ENCODE results near the gene MYO1E.
A peak's percentile ranks its signal among the peaks of the same experiment; 100 is the strongest.
"Not testable (repeated sequence)": the region's sequence is repeated elsewhere in the genome, so short reads cannot be mapped to it uniquely, and the experiment has no call there.

MYO1E gene

DNA sequence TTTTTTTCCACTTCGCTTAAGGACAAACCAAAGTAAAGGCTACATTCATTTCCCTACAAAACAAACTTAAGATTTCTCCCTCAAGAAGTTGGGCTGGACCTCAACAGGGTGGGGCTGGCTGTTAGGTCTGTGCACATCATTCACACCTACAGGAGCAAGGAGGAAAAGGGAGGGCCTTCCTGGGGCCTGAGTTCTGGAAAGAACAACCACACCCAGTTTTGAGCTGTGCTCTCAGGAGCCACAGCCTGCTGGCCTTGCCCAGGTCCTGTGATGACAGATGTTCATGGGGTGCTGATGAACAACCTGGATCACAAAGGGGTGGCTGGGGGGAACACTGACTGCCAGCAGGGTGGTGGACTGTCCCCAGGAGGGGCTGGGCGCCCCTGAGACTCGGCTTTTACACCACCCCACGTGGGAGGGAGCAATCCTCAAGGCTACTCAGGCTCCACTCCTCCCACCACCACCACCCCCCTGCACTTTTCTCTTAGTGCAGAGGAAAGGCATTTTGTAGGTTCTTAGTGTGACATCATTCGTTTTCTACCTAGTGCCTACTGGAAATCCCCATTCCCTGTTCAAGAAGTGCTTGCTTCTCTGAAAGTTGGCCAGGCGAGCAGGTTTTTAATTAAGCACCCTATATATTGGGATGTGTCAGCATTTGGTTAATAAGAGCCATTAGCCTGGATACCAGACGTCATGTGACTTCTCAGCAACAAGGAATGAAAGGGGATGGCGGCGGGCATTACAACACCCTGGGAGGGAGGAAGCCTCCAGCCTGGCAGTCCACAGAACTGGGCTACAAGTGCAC is 232.0 kb downstream of the MYO1E start:
- no peak for FAIRE-seq
- DNase-seq (ENCODE audit: insufficient read length, low spot score): no peak
- TF ChIP-seq, protein P1, sequence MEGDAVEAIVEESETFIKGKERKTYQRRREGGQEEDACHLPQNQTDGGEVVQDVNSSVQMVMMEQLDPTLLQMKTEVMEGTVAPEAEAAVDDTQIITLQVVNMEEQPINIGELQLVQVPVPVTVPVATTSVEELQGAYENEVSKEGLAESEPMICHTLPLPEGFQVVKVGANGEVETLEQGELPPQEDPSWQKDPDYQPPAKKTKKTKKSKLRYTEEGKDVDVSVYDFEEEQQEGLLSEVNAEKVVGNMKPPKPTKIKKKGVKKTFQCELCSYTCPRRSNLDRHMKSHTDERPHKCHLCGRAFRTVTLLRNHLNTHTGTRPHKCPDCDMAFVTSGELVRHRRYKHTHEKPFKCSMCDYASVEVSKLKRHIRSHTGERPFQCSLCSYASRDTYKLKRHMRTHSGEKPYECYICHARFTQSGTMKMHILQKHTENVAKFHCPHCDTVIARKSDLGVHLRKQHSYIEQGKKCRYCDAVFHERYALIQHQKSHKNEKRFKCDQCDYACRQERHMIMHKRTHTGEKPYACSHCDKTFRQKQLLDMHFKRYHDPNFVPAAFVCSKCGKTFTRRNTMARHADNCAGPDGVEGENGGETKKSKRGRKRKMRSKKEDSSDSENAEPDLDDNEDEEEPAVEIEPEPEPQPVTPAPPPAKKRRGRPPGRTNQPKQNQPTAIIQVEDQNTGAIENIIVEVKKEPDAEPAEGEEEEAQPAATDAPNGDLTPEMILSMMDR (IDR thresholded peaks at IDR 0.05; ENCODE audit: insufficient read depth, missing control alignments): no peak

DNA sequence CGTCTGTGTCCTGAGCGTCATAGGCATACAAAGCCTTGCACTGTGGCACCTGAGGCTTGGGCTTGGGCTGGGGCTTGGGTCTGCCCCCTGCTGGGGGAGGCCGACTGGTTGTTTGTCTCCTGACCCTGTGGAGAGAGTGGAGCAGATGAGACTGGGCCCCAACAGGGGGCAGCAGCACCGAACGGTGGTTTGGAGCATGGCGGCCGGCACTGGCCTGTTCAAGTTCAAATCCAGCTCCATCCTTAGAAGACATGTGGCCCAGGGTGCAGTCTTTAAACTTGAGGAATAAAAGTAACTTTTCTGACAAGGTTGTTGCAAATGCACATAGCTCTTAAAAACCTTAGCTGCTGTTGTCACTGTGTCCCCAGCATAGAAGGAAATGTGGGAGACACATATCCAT is 234.4 kb downstream of the MYO1E start:
- DNase-seq (ENCODE audit: insufficient read length, low spot score) (peak; percentile 27), FAIRE-seq (no peak)
- TF ChIP-seq, protein P1 (IDR thresholded peaks at IDR 0.05; ENCODE audit: insufficient read depth, missing control alignments): peak; percentile 36

DNA sequence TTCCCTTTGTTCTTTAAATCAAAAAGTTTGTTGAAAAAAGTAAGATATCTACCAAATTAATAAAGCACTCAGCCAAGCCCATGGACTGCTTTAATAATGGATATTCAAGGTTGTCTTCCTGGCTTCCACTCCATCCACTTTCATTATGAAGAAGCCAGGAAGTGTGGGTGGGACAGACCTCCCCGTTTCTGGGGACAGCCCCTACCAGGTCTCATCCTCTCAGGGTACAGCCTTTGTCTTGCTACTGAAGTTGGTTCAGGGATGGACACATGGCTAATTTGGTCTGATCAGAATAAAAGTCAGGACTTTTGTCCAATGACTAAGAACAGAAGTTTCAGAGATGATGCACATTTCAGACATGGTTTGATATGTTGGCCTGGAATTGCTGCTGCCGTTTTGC is 235.1 kb downstream of the MYO1E start:
- TF ChIP-seq, protein P1 (IDR thresholded peaks at IDR 0.05; ENCODE audit: insufficient read depth, missing control alignments): no peak
- FAIRE-seq (no peak), DNase-seq (ENCODE audit: insufficient read length, low spot score) (no peak)

DNA sequence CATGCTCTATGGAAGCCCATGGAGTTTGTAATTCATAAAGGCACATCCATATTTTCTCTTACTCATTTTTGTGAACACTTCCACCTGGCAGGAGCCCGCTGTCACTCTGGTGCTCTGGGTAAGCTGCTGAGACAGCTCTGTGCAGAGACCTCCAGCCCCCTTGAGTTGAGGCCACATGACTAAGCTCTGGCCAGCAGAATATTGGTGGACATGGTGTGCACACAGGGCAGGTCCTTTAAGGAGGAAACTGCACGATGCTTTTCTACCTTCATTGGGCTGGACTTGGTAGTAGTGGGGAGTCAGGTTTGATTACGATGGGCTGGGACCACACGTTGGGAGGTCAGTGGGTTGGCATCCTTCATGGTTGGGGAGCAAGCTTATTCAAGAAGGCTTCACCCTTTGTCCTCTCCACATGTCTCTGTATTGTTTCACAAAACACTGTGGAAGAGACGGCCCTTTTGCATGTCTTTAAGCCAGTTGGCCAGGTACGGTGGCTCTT is 238.7 kb downstream of the MYO1E start:
- TF ChIP-seq, protein P1 (IDR thresholded peaks at IDR 0.05; ENCODE audit: insufficient read depth, missing control alignments): no peak
- FAIRE-seq (no peak), DNase-seq (ENCODE audit: insufficient read length, low spot score) (no peak)

DNA sequence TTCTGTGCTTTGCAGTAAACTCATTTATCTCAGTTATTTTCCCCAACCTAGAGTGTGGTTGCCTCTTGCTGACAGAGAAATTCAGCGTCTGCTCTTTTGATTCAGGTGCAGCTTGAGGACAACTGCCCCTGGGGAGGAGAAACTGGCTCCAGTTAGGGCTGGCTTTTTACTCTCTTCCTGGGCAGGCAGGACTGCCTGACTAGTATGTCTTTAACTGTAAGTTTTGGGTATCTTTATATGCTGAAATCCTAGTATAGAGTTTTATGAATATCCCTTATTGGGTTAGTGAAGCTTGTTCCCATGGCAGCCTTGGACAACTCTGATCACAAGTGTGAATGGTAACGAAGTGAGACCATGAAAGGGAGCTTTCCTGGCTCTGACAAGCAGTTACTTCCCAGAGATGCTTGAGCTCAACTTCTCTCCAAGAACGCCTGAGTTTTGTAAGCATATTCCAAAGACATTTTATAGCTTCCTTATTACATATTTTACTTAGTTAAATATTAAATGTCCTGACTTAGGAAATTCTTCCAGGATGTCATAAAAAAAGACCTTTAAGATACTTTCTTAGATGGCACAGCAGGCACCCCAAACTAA is 240.6 kb downstream of the MYO1E start:
- DNase-seq (ENCODE audit: insufficient read length, low spot score) (no peak), FAIRE-seq (no peak)
- TF ChIP-seq, protein P1 (IDR thresholded peaks at IDR 0.05; ENCODE audit: insufficient read depth, missing control alignments): no peak

DNA sequence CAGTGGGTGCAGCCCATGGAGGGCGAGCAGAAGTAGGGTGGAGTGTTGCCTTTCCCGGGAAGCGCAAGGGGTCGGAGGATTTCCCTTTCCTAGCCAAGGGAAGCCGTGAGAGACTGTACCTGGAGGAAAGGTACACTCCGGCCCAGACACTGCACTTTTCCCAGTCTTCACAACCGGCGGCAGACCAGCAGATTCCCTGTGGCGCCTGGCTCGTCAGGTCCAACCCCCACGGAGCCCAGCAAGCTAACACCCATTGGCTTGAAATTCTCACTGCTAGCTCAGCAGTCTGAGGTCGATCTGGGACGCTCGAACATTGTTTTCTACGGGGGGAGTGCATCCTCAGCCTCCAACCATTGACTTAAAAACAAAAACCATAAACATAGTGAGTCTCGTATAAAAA is 241.2 kb downstream of the MYO1E start:
- FAIRE-seq (no peak), DNase-seq (ENCODE audit: insufficient read length, low spot score) (no peak)
- TF ChIP-seq, protein P1 (IDR thresholded peaks at IDR 0.05; ENCODE audit: insufficient read depth, missing control alignments): no peak

DNA sequence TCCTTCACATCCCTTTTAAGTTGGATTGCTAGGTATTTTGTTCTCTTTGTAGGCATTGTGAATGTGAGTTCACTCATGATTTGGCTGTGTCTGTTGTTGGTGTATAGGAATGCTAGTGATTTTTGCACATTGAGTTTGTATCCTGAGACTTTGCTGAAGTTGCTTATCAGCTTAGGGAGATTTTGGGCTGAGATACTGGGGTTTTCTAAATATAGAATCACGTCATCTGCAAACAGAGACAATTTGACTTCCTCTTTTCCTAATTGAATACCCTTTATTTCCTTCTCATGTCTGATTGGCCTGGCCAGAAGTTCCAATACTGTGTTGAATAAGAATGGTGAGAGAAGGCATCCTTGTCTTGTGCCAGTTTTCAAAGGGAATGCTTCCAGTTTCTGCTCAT is 245.4 kb downstream of the MYO1E start:
- not testable (repeated sequence) for FAIRE-seq; DNase-seq (ENCODE audit: insufficient read length, low spot score)

DNA sequence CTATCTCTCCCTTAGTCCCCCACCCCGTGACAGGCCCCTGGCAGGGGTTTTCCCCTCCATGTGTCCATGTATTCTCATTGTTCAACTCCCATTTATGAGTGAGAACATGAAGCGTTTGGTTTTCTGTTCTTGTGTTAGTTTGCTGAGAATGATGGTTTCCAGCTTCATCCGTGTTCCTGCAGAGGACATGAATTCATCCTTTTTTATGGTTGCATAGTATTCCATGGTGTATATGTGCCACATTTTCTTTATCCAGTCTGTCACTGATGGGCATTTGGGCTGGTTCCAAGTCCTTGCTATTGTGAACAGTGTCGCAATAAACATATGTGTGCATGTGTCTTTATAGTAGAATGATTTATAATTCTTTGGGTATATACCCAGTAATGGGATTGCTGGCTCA is 247.0 kb downstream of the MYO1E start:
- FAIRE-seq; DNase-seq (ENCODE audit: insufficient read length, low spot score): not testable (repeated sequence)
